Germinal center (tissue), 1 donor: ENCODE data around the gene GRIN3B.

Source experiments
- DNase-seq: peaks from one replicate; pipeline ENCODE4 v3.0.0; 2012; ENCODE audit warnings: mixed read lengths, low spot score

GRIN3B gene

GRCh38 chr19:964116-964520 is 36.1 kb upstream of the GRIN3B start:
- DNase-seq = no peak

GRCh38 chr19:964761-965694 is 35.2 kb upstream of the GRIN3B start:
- no peak for DNase-seq

- no peak for DNase-seq
These were observed 33.6 kb upstream of the GRIN3B start for GRCh38 chr19:966485-967088.

- no peak for DNase-seq
These were observed 29.5 kb upstream of the GRIN3B start for GRCh38 chr19:970695-971094.

GRCh38 chr19:971795-972194 is 28.4 kb upstream of the GRIN3B start:
- DNase-seq = no peak

- no peak for DNase-seq
These were observed 27.9 kb upstream of the GRIN3B start for GRCh38 chr19:972281-972680.

- no peak for DNase-seq
These were observed 26.3 kb upstream of the GRIN3B start for GRCh38 chr19:973726-974563.

GRCh38 chr19:974564-975257 is 25.5 kb upstream of the GRIN3B start:
- DNase-seq = no peak

- DNase-seq = no peak
These were observed 23.7 kb upstream of the GRIN3B start for GRCh38 chr19:976476-976875.

- DNase-seq = no peak
These were observed 23.2 kb upstream of the GRIN3B start for GRCh38 chr19:977058-977464.

- no peak for DNase-seq
These were observed 20.9 kb upstream of the GRIN3B start for GRCh38 chr19:979318-979741.

- DNase-seq = no peak
These were observed 19.9 kb upstream of the GRIN3B start for GRCh38 chr19:980133-980998.

- peak; percentile 94 for DNase-seq
These were observed 17.6 kb upstream of the GRIN3B start for GRCh38 chr19:982567-983170.

GRCh38 chr19:984165-984967 is 15.9 kb upstream of the GRIN3B start, which contains the start of gene WDR18:
TSS of gene WDR18 (plus strand) at chr19:984345. CDS start at chr19:984354, 9 bp downstream.
- DNase-seq = peak; percentile 99

GRCh38 chr19:986083-986482 is 14.1 kb upstream of the GRIN3B start:
- DNase-seq = no peak

GRCh38 chr19:988081-988480 is 12.1 kb upstream of the GRIN3B start:
- no peak for DNase-seq

GRCh38 chr19:988510-988909 is 11.7 kb upstream of the GRIN3B start:
- DNase-seq = no peak

GRCh38 chr19:989381-990081 is 10.7 kb upstream of the GRIN3B start:
- no peak for DNase-seq

- DNase-seq = no peak
These were observed 10.1 kb upstream of the GRIN3B start for GRCh38 chr19:990119-990571.
